H1 (cell line): Measurements from ENCODE around the gene HAO1. TPM values are rescaled to one million over a fixed set of nuclear protein-coding genes. Genes with fewer than 3 reads are reported as not detected.

ENCODE experiments used
- EP300 ChIP-seq, 2 experiments: IDR thresholded peaks; 1 replicate in 1 of 2; 2 replicates in 1 of 2; pipeline ENCODE4 v1.6.1; 2011 to 2012; ENCODE audit warnings: low read depth in 2 of 2, low read length in 2 of 2, mild to moderate bottlenecking in 2 of 2, borderline replicate concordance in 1 of 2, inconsistent platforms in 1 of 2, moderate library complexity in 1 of 2
- FOSL1 ChIP-seq: IDR thresholded peaks from 2 replicates; pipeline ENCODE4 v1.6.1; 2011; ENCODE audit warnings: mild to moderate bottlenecking, low read depth, low read length, moderate library complexity; ENCODE audit not compliant: insufficient read depth
- HDAC2 ChIP-seq, 2 experiments: fragments of 300-600 bp in 1 of 2; sonication (generic) in 1 of 2; IDR thresholded peaks; 2 replicates each; pipeline ENCODE4 v1.6.1; 2011 to 2012; ENCODE audit warnings: low read depth in 2 of 2, low read length in 2 of 2, mild to moderate bottlenecking in 2 of 2, moderate library complexity in 2 of 2, borderline replicate concordance in 1 of 2, inconsistent platforms in 1 of 2
- POLR2A ChIP-seq, 2 experiments: IDR thresholded peaks; 1 replicate in 1 of 2; 2 replicates in 1 of 2; pipeline ENCODE4 v1.6.1; 2011; ENCODE audit warnings: low read depth in 2 of 2, low read length in 2 of 2, mild to moderate bottlenecking in 2 of 2; ENCODE audit errors: control extremely low read depth in 1 of 2
- TBP ChIP-seq: IDR thresholded peaks from 2 replicates; pipeline ENCODE4 v1.6.1; 2011; ENCODE audit warnings: low read depth, low read length, improper control_type of control experiment
- ZNF274 ChIP-seq: IDR thresholded peaks from 2 replicates; pipeline ENCODE4 v1.7.0; 2012; ENCODE audit warnings: low read length, borderline replicate concordance; ENCODE audit errors: extremely low read depth
- polyA plus RNA-seq, 7 experiments: library from polyadenylated mRNA; depleted of rRNA in 3 of 7; stranded (reverse) in 5 of 7; unstranded in 2 of 7; fragments of >200 nt in 5 of 7; fragments of 200-250 nt in 2 of 7; gene quantifications; 1 replicate in 5 of 7; 2 replicates in 1 of 7; 4 replicates in 1 of 7; pipeline versions ENCODE4 v1.2.1 to v1.2.3, GENCODE V29; 2011 to 2013; ENCODE audit warnings: missing spikeins in 2 of 7, mixed read lengths in 2 of 7
- total RNA-seq: library from RNA; stranded (reverse); fragmentation: NEBNext Ultra II Directional; extraction: Animal tissue kit (Norgen Biotek cat#: 25700); gene quantifications from 2 replicates; pipeline ENCODE4 v1.2.1, GENCODE V29; 2021

The HAO1 gene
- total and polyA plus RNA-seq, 2 of the 8 experiments (the other 6 are each of a cell fraction or from before 2014, with no cell fraction given): not detected

GRCh38 chr20:7975851-7976414 is 35.7 kb upstream of the HAO1 start (continued):
- TF ChIP-seq HDAC2 (IDR thresholded peaks at IDR 0.05; ENCODE audit: borderline replicate concordance in 1 of 2, low read depth in 2 of 2, low read length in 2 of 2): no peak
- no peak for TF ChIP-seq FOSL1
- TF ChIP-seq TBP: no peak
- TF ChIP-seq EP300 (IDR thresholded peaks at IDR 0.05; ENCODE audit: borderline replicate concordance in 1 of 2, low read depth in 2 of 2, low read length in 2 of 2): no peak
- TF ChIP-seq ZNF274: no peak
- TF ChIP-seq POLR2A (IDR thresholded peaks at IDR 0.05; ENCODE audit: control extremely low read depth in 1 of 2, low read depth in 2 of 2, low read length in 2 of 2): no peak
